ENCODE results near the gene SCGB3A1. TPM values are rescaled to one million over a fixed set of nuclear protein-coding genes. Genes with fewer than 3 reads are reported as not detected.

Gene SCGB3A1
- total RNA-seq, 1 experiment from 2014 or later = not detected

GRCh38 chr5:180625791-180626660 is 34.7 kb upstream of the SCGB3A1 start:
- H3K4me1 Mint-ChIP-seq = peaks cover 2% of the 10 kb centered on the region; the same call in 1 of the 2 replicates
- H3K4me3 Mint-ChIP-seq = no peak overlapping the region
- DNase-seq (ENCODE audit: low spot score) (no peak), ATAC-seq (no peak)
- ChIA-PET POLR2A (no interaction called here), CTCF (interaction anchor here (1.2 to 2.2 kb wide), 2 partner anchors 20 to 310 kb away, joined by 3 to 6 read pairs; no protein-coding TSS in a partner anchor)
- H3K27ac Mint-ChIP-seq = no peak overlapping the region
- H3K36me3 Mint-ChIP-seq = no peaks in the 10 kb centered on the region
- no peaks in the 10 kb centered on the region for H3K9me3 Mint-ChIP-seq
- H3K27me3 Mint-ChIP-seq (ENCODE audit: low read depth) = no peaks in the 10 kb centered on the region
- TF ChIP-seq FOXP1 (CRISPR knock-in tag; IDR thresholded peaks at IDR 0.05; ENCODE audit: borderline replicate concordance) (no peak), TEAD1 (CRISPR knock-in tag; IDR thresholded peaks at IDR 0.05) (no peak), FOXP4 (CRISPR knock-in tag; IDR thresholded peaks at IDR 0.05) (no peak), CTCF (IDR thresholded peaks at IDR 0.05) (no peak), CBFB (CRISPR knock-in tag; IDR thresholded peaks at IDR 0.05; ENCODE audit: low read depth) (no peak), IRF2 (CRISPR knock-in tag; IDR thresholded peaks at IDR 0.05; ENCODE audit: borderline replicate concordance, low read depth) (no peak), MAX (CRISPR knock-in tag; IDR thresholded peaks at IDR 0.05) (no peak)

GRCh38 chr5:180625125-180625790 is 34.0 kb upstream of the SCGB3A1 start:
- CTCF ChIA-PET = interaction anchor here (1.2 to 2.2 kb wide), 4 partner anchors 10 to 310 kb away, joined by 3 to 9 read pairs (median 4); no protein-coding TSS in a partner anchor
- no peak for ATAC-seq
- H3K4me3 Mint-ChIP-seq = no peak overlapping the region
- POLR2A ChIA-PET = no interaction called here
- H3K4me1 Mint-ChIP-seq = peaks cover 2% of the 10 kb centered on the region; the same call in 1 of the 2 replicates
- TF ChIP-seq PRRX2 (CRISPR knock-in tag; IDR thresholded peaks at IDR 0.05) (no peak), ATF6 (CRISPR knock-in tag; IDR thresholded peaks at IDR 0.05) (no peak), RELA (CRISPR knock-in tag; IDR thresholded peaks at IDR 0.05; ENCODE audit: borderline replicate concordance) (no peak), IRF2 (CRISPR knock-in tag; IDR thresholded peaks at IDR 0.05; ENCODE audit: borderline replicate concordance, low read depth) (no peak), GABPB1 (CRISPR knock-in tag; IDR thresholded peaks at IDR 0.05) (no peak), MLX (CRISPR knock-in tag; IDR thresholded peaks at IDR 0.05) (no peak), ETV6 (CRISPR knock-in tag; IDR thresholded peaks at IDR 0.05) (no peak), USF2 (CRISPR knock-in tag; IDR thresholded peaks at IDR 0.05) (no peak), SP1 (CRISPR knock-in tag; conservative IDR thresholded peaks at IDR 0.05) (no peak), TP53 (CRISPR knock-in tag; IDR thresholded peaks at IDR 0.05) (no peak), CTCF (IDR thresholded peaks at IDR 0.05) (no peak), TEAD1 (CRISPR knock-in tag; IDR thresholded peaks at IDR 0.05) (no peak), NFYB (CRISPR knock-in tag; conservative IDR thresholded peaks at IDR 0.05; ENCODE audit: low read depth) (no peak), ZSCAN18 (CRISPR knock-in tag; IDR thresholded peaks at IDR 0.05) (no peak), JUN (CRISPR knock-in tag; IDR thresholded peaks at IDR 0.05) (no peak), HMGA2 (CRISPR knock-in tag; IDR thresholded peaks at IDR 0.05) (no peak)
- no peak for DNase-seq (ENCODE audit: low spot score)
- no peaks in the 10 kb centered on the region for H3K9me3 Mint-ChIP-seq
- no peak overlapping the region for H3K27ac Mint-ChIP-seq
- no peaks in the 10 kb centered on the region for H3K36me3 Mint-ChIP-seq
- no peaks in the 10 kb centered on the region for H3K27me3 Mint-ChIP-seq (ENCODE audit: low read depth)

Data from WTC11 (cell line).